WERI-Rb-1 (cell line): ENCODE results near the gene RALGPS1.

ENCODE experiments used
- DNase-seq: peaks from one replicate; pipeline ENCODE4 v3.0.0-alpha.2; 2020
- H3K27ac ChIP-seq: fragments of 250-450 bp; sonication (Bioruptor Pico); 2 replicates; pipeline ENCODE4 v1.5.1; 2020; ENCODE audit warnings: mild to moderate bottlenecking, moderate library complexity
- H3K27me3 ChIP-seq: fragments of 250-450 bp; sonication (Bioruptor Pico); 2 replicates; pipeline ENCODE4 v1.5.1; 2021; ENCODE audit warnings: mild to moderate bottlenecking, low read depth, moderate library complexity; ENCODE audit not compliant: insufficient read depth, severe bottlenecking
- H3K36me3 ChIP-seq: fragments of 250-450 bp; sonication (Bioruptor Pico); 2 replicates; pipeline ENCODE4 v1.5.1; 2020; ENCODE audit warnings: mild to moderate bottlenecking, moderate library complexity
- H3K4me3 ChIP-seq: 2 replicates; pipeline ENCODE4 v1.5.1; 2011; ENCODE audit warnings: low read depth, mild to moderate bottlenecking, control low read depth, low read length
- H3K9me3 ChIP-seq: fragments of 250-450 bp; sonication (Bioruptor Pico); 2 replicates; pipeline ENCODE4 v1.5.1; 2021; ENCODE audit warnings: mild to moderate bottlenecking, moderate library complexity; ENCODE audit not compliant: severe bottlenecking
- CTCF ChIP-seq: IDR thresholded peaks from 2 replicates; pipeline ENCODE4 v1.5.1; 2011; ENCODE audit warnings: low read depth, mild to moderate bottlenecking, control low read depth, inconsistent platforms, low read length

The RALGPS1 gene

GRCh38 chr9:127198587-127198986 is 284.0 kb downstream of the RALGPS1 start:
- H3K27ac ChIP-seq: no peak overlapping the region
- DNase-seq: no peak
- H3K9me3 ChIP-seq: no peaks in the 10 kb centered on the region
- H3K27me3 ChIP-seq: no peaks in the 10 kb centered on the region
- H3K36me3 ChIP-seq: no peaks in the 10 kb centered on the region
- no peak for TF ChIP-seq CTCF
- no peak overlapping the region for H3K4me3 ChIP-seq

- Histone ChIP-seq H3K36me3 (no peaks in the 10 kb centered on the region), H3K4me3 (no peak overlapping the region), H3K9me3 (no peaks in the 10 kb centered on the region), H3K27me3 (no peaks in the 10 kb centered on the region), H3K27ac (no peak overlapping the region; the same call in 1 of the 2 replicates)
- peak; percentile 96 for TF ChIP-seq CTCF
- DNase-seq: peak; percentile 86
Measured at GRCh38 chr9:127199001-127199791, 284.6 kb downstream of the RALGPS1 start.

GRCh38 chr9:127200106-127200862 is 285.7 kb downstream of the RALGPS1 start:
- DNase-seq: no peak
- Histone ChIP-seq H3K36me3 (no peaks in the 10 kb centered on the region), H3K4me3 (no peak overlapping the region), H3K27ac (no peak overlapping the region), H3K27me3 (no peaks in the 10 kb centered on the region), H3K9me3 (no peaks in the 10 kb centered on the region)
- TF ChIP-seq CTCF: no peak

- Histone ChIP-seq H3K27ac (no peak overlapping the region), H3K4me3 (no peak overlapping the region), H3K36me3 (no peaks in the 10 kb centered on the region), H3K9me3 (no peaks in the 10 kb centered on the region), H3K27me3 (no peaks in the 10 kb centered on the region)
- DNase-seq: no peak
- no peak for TF ChIP-seq CTCF
Measured at GRCh38 chr9:127201071-127201541, 286.5 kb downstream of the RALGPS1 start.

- no peaks in the 10 kb centered on the region for H3K36me3 ChIP-seq
- TF ChIP-seq CTCF: no peak
- H3K4me3 ChIP-seq: no peak overlapping the region
- DNase-seq: no peak
- H3K27ac ChIP-seq: no peak overlapping the region
- H3K27me3 ChIP-seq: no peaks in the 10 kb centered on the region
- H3K9me3 ChIP-seq: no peaks in the 10 kb centered on the region
Measured at GRCh38 chr9:127201731-127202130, 287.1 kb downstream of the RALGPS1 start.
